WTC11 (cell line): ENCODE data around the gene ACAD9. TPM values are rescaled to one million over a fixed set of nuclear protein-coding genes. Genes with fewer than 3 reads are reported as not detected.

Experiments
- ATAC-seq: fragments of 200-7000 bp; cut with Tn5 transposase; 2 replicates; pipeline ENCODE4 v1.10.0; 2021; ENCODE audit warnings: mild to moderate bottlenecking, moderate library complexity
- CTCF ChIA-PET: fragments of 300-600 bp; sonication (Branson Sonifier 250); formaldehyde crosslinking; loops from one replicate; lab custom pipeline; 2021; ENCODE audit warnings: antibody characterized with exemption; lab: Charles Lee
- POLR2A ChIA-PET: fragments of 350-600 bp; sonication (Branson Sonifier 250); formaldehyde crosslinking; loops from one replicate; lab custom pipeline; 2021; ENCODE audit warnings: antibody characterized with exemption; lab: Charles Lee
- DNase-seq: peaks from one replicate; pipeline ENCODE4 v3.0.0; 2021; ENCODE audit warnings: low spot score
- H3K27ac Mint-ChIP-seq: 2 replicates; pipeline ENCODE4 v1.8.0; 2021; ENCODE audit warnings: mixed read lengths
- H3K27me3 Mint-ChIP-seq: 2 replicates; pipeline ENCODE4 v1.8.0; 2021; ENCODE audit warnings: low read depth, mild to moderate bottlenecking, moderate library complexity, mixed read lengths
- H3K36me3 Mint-ChIP-seq: 2 replicates; pipeline ENCODE4 v1.8.0; 2021; ENCODE audit warnings: mixed read lengths
- H3K4me1 Mint-ChIP-seq: 2 replicates; pipeline ENCODE4 v1.8.0; 2022; ENCODE audit warnings: mixed read lengths
- H3K4me3 Mint-ChIP-seq: 2 replicates; pipeline ENCODE4 v1.8.0; 2021; ENCODE audit warnings: mild to moderate bottlenecking, moderate library complexity, mixed read lengths
- H3K9me3 Mint-ChIP-seq: 2 replicates; pipeline ENCODE4 v1.8.0; 2021; ENCODE audit warnings: mixed read lengths
- AFF4 ChIP-seq: sonication (generic); formaldehyde crosslinking; IDR thresholded peaks from 2 replicates; pipeline ENCODE4 v1.8.1; 2023; ENCODE audit warnings: mild to moderate bottlenecking, missing genetic modification reagents, borderline replicate concordance
- ATF3 ChIP-seq: sonication (generic); formaldehyde crosslinking; conservative IDR thresholded peaks from 2 replicates; pipeline ENCODE4 v1.8.1; 2022; ENCODE audit warnings: mild to moderate bottlenecking, missing genetic modification reagents
- E2F1 ChIP-seq: sonication (generic); formaldehyde crosslinking; IDR thresholded peaks from 2 replicates; pipeline ENCODE4 v1.8.0; 2022; ENCODE audit warnings: mild to moderate bottlenecking, missing genetic modification reagents
- ETV6 ChIP-seq: sonication (generic); formaldehyde crosslinking; IDR thresholded peaks from 2 replicates; pipeline ENCODE4 v1.8.1; 2022; ENCODE audit warnings: mild to moderate bottlenecking, missing genetic modification reagents
- FOXJ3 ChIP-seq: sonication (generic); formaldehyde crosslinking; IDR thresholded peaks from 2 replicates; pipeline ENCODE4 v1.9.0; 2021; ENCODE audit warnings: missing genetic modification reagents, mild to moderate bottlenecking, borderline replicate concordance
- FOXP1 ChIP-seq: sonication (generic); formaldehyde crosslinking; IDR thresholded peaks from 2 replicates; pipeline ENCODE4 v1.8.0; 2022; ENCODE audit warnings: missing genetic modification reagents, mild to moderate bottlenecking, moderate library complexity, borderline replicate concordance
- HMGXB4 ChIP-seq: sonication (generic); formaldehyde crosslinking; IDR thresholded peaks from 2 replicates; pipeline ENCODE4 v1.8.1; 2023; ENCODE audit warnings: mild to moderate bottlenecking, moderate library complexity, missing genetic modification reagents
- JUN ChIP-seq: sonication (generic); formaldehyde crosslinking; IDR thresholded peaks from 2 replicates; pipeline ENCODE4 v1.8.0; 2023; ENCODE audit warnings: mild to moderate bottlenecking, missing genetic modification reagents
- MAX ChIP-seq: sonication (generic); formaldehyde crosslinking; IDR thresholded peaks from 2 replicates; pipeline ENCODE4 v1.8.0; 2022; ENCODE audit warnings: mild to moderate bottlenecking, missing genetic modification reagents
- MXD4 ChIP-seq: fragments of 250-450 bp; sonication (Bioruptor Pico); IDR thresholded peaks from 2 replicates; pipeline ENCODE4 v1.8.0; 2021; ENCODE audit warnings: mild to moderate bottlenecking, moderate library complexity, borderline replicate concordance
- MYBL2 ChIP-seq: sonication (generic); formaldehyde crosslinking; IDR thresholded peaks from 2 replicates; pipeline ENCODE4 v1.8.1; 2023; ENCODE audit warnings: mild to moderate bottlenecking, moderate library complexity, missing genetic modification reagents
- NFATC4 ChIP-seq: fragments of 250-450 bp; sonication (Bioruptor Pico); IDR thresholded peaks from 2 replicates; pipeline ENCODE4 v1.9.0; 2021; ENCODE audit warnings: mild to moderate bottlenecking
- NFYB ChIP-seq: sonication (generic); formaldehyde crosslinking; conservative IDR thresholded peaks from 2 replicates; pipeline ENCODE4 v1.8.0; 2022; ENCODE audit warnings: low read depth, missing genetic modification reagents
- NR3C1 ChIP-seq: sonication (generic); formaldehyde crosslinking; conservative IDR thresholded peaks from 2 replicates; pipeline ENCODE4 v1.8.1; 2023; ENCODE audit warnings: low read depth, mild to moderate bottlenecking, missing genetic modification reagents
- OVOL2 ChIP-seq: fragments of 250-450 bp; sonication (Bioruptor Pico); IDR thresholded peaks from 2 replicates; pipeline ENCODE4 v1.9.0; 2021; ENCODE audit warnings: mild to moderate bottlenecking, borderline replicate concordance
- PREB ChIP-seq: sonication (generic); formaldehyde crosslinking; IDR thresholded peaks from 2 replicates; pipeline ENCODE4 v1.8.1; 2022; ENCODE audit warnings: mild to moderate bottlenecking, missing genetic modification reagents, moderate library complexity, borderline replicate concordance
- RORB ChIP-seq: fragments of 250-450 bp; sonication (Bioruptor Pico); IDR thresholded peaks from 2 replicates; pipeline ENCODE4 v1.9.0; 2021; ENCODE audit warnings: mild to moderate bottlenecking
- SOX15 ChIP-seq: fragments of 250-450 bp; sonication (Bioruptor Pico); IDR thresholded peaks from 2 replicates; pipeline ENCODE4 v1.9.0; 2021; ENCODE audit warnings: mild to moderate bottlenecking
- SP1 ChIP-seq: sonication (generic); formaldehyde crosslinking; conservative IDR thresholded peaks from 2 replicates; pipeline ENCODE4 v1.8.1; 2022; ENCODE audit warnings: missing genetic modification reagents
- USF1 ChIP-seq: sonication (generic); formaldehyde crosslinking; IDR thresholded peaks from 2 replicates; pipeline ENCODE4 v1.8.0; 2022; ENCODE audit warnings: mild to moderate bottlenecking, missing genetic modification reagents
- ZNF138 ChIP-seq: sonication (generic); formaldehyde crosslinking; conservative IDR thresholded peaks from 2 replicates; pipeline ENCODE4 v1.8.1; 2022; ENCODE audit warnings: mild to moderate bottlenecking, moderate library complexity, missing genetic modification reagents
- ZNF416 ChIP-seq: fragments of 250-450 bp; sonication (Bioruptor Pico); IDR thresholded peaks from 2 replicates; pipeline ENCODE4 v1.9.0; 2021; ENCODE audit warnings: mild to moderate bottlenecking, inconsistent platforms
- ZSCAN18 ChIP-seq: fragments of 250-450 bp; sonication (Bioruptor Pico); IDR thresholded peaks from 2 replicates; pipeline ENCODE4 v2.1.2; 2022; ENCODE audit warnings: mild to moderate bottlenecking, moderate library complexity
- total RNA-seq: library from RNA; stranded (reverse); gene quantifications from 3 replicates; pipeline ENCODE4 v1.2.3, GENCODE V29; 2021

ACAD9 gene
- total RNA-seq, 1 experiment from 2014 or later, result 31.2 TPM

GRCh38 chr3:128919988-128920387 is 40.6 kb downstream of the ACAD9 start (continued):
- TF ChIP-seq HMGXB4, result no peak
- no peak for TF ChIP-seq PREB (CRISPR knock-in tag)
- no peak for TF ChIP-seq FOXJ3 (CRISPR knock-in tag)
- no peak for TF ChIP-seq MXD4 (CRISPR knock-in tag)
- TF ChIP-seq SP1 (CRISPR knock-in tag), result no peak
- no peak for TF ChIP-seq JUN (CRISPR knock-in tag)
- TF ChIP-seq ETV6, result no peak
- no peak for TF ChIP-seq ZNF416
- TF ChIP-seq ZNF138 (CRISPR knock-in tag), result no peak

GRCh38 chr3:128922804-128923459 is 43.5 kb downstream of the ACAD9 start:
- Mint-ChIP-seq H3K4me1 (no peaks in the 10 kb centered on the region), H3K27me3 (peaks cover 70% of the 10 kb centered on the region), H3K4me3 (no peak overlapping the region), H3K36me3 (peaks cover 81% of the 10 kb centered on the region), H3K27ac (no peak overlapping the region), H3K9me3 (peaks cover 87% of the 10 kb centered on the region)
- no peak for DNase-seq
- TF ChIP-seq E2F1 (no peak), RORB (CRISPR knock-in tag) (no peak), MAX (no peak), NFATC4 (CRISPR knock-in tag) (no peak), PREB (CRISPR knock-in tag) (no peak), FOXP1 (no peak), ZSCAN18 (CRISPR knock-in tag) (no peak), NFYB (CRISPR knock-in tag) (no peak)
- ChIA-PET POLR2A (no interaction called here), CTCF (no interaction called here)
- no peak for ATAC-seq

GRCh38 chr3:128923576-128923975 is 44.2 kb downstream of the ACAD9 start:
- ATAC-seq, result no peak
- no peak for DNase-seq
- ChIA-PET CTCF (no interaction called here), POLR2A (no interaction called here)
- Mint-ChIP-seq H3K36me3 (peaks cover 75% of the 10 kb centered on the region), H3K4me1 (no peaks in the 10 kb centered on the region), H3K27me3 (peaks cover 70% of the 10 kb centered on the region), H3K27ac (no peak overlapping the region), H3K4me3 (no peak overlapping the region), H3K9me3 (peaks cover 86% of the 10 kb centered on the region)
- TF ChIP-seq ATF3, result no peak
- no peak for TF ChIP-seq MYBL2 (CRISPR knock-in tag)
- TF ChIP-seq OVOL2 (CRISPR knock-in tag), result no peak
- TF ChIP-seq NR3C1 (CRISPR knock-in tag), result no peak
- TF ChIP-seq AFF4 (CRISPR knock-in tag), result no peak
- TF ChIP-seq SOX15 (CRISPR knock-in tag), result no peak
- TF ChIP-seq USF1 (CRISPR knock-in tag), result no peak
